Measurements from ENCODE around the gene ARHGEF11. TPM values are rescaled to one million over a fixed set of nuclear protein-coding genes. Genes with fewer than 3 reads are reported as not detected.
A peak's percentile ranks its signal among the peaks of the same experiment; 100 is the strongest.

Gene ARHGEF11
- total and polyA plus RNA-seq, 8 donors = 6.6 to 125 (median 32.7) TPM

GRCh38 chr1:156998840-156999500 lies 46.6 kb downstream of the ARHGEF11 start:
- TF ChIP-seq POLR2AphosphoS5 (IDR thresholded peaks at IDR 0.05) (no peak), EP300 (IDR thresholded peaks at IDR 0.05) (no peak), CTCF (IDR thresholded peaks at IDR 0.05) (no peak), POLR2A (IDR thresholded peaks at IDR 0.05) (no peak)
- WGBS, 5 donors = 69 to 86% (median 73%) methylated on average over 7 of the region's 7 CpGs
- Histone ChIP-seq H3K9me3 (no peaks in the 10 kb centered on the region), H3K27ac (no peak overlapping the region), H3K4me1 (peaks cover 0 to 41% (median 11%) of the 10 kb centered on the region in 4 donors), H3K4me3 (no peak overlapping the region), H3K36me3 (no peaks in the 10 kb centered on the region), H3K27me3 (no peaks in the 10 kb centered on the region)
- intact Hi-C loops (cut with DNase I; ENCODE audit: low total_unique reads) = no loop called here
- no peak for DNase-seq

- intact Hi-C loops (cut with DNase I; ENCODE audit: low total_unique reads) = no loop called here
- WGBS, 5 donors = 91 to 96% (median 94%) methylated on average over 3 of the region's 3 CpGs
- TF ChIP-seq POLR2AphosphoS5 (IDR thresholded peaks at IDR 0.05) (no peak), CTCF (IDR thresholded peaks at IDR 0.05) (no peak)
These were observed 47.2 kb downstream of the ARHGEF11 start for GRCh38 chr1:156998301-156998700.

DNA sequence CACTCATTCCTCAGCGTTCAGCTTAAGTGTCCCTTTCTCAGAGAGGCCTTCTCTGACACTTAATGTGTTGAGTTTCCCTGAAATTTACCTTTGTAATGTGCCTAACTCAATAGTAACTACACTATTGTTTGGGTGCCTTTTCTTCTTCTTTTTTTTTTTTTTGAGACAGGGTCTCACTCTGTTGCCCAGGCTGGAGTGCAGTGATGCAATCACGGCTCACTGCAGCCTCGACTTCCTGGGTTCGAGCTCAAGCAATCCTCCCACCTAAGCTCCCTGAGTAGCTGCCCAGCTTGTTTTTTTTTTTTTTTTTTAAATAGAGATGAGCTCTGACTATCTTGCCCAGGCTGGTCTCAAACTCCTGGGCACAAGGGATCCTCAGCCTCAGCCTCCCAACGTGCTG lies 50.1 kb downstream of the ARHGEF11 start:
- no peak overlapping the region for H3K27ac ChIP-seq
- intact Hi-C loops (cut with DNase I; ENCODE audit: low total_unique reads) = no loop called here

More at GRCh38 chr1:156998301-156998700, 47.2 kb downstream of the ARHGEF11 start:
- Histone ChIP-seq H3K27me3 (no peaks in the 10 kb centered on the region), H3K4me3 (no peak overlapping the region), H3K9me3 (no peaks in the 10 kb centered on the region), H3K4me1 (peaks cover 0 to 45% (median 15%) of the 10 kb centered on the region in 4 donors), H3K36me3 (no peaks in the 10 kb centered on the region), H3K27ac (no peak overlapping the region)
- DNase-seq = no peak

DNA sequence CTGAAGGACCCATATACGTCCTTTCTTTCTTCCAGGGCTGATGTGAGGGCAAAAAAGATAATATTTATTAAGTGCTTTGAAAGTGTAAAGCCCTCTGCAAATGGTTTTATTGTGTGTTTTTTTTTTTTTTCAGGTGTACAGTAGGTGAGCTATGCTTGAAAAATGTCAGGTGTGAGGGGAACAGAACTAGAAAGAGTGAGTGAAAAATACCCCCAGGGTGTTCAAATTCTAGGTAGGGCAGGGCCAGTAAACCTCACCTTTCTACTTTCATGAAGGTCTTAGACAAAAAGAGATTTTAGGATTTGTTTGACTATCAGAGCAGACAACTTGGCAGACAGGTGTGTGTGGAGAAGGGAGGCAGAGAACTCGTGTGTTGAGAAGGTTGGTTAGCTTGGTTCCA lies 51.3 kb downstream of the ARHGEF11 start:
- H3K4me1 ChIP-seq = peaks cover 6 to 44% (median 17%) of the 10 kb centered on the region in 4 donors
- WGBS, 5 donors = 46 to 56% (median 52%) methylated on average over 2 of the region's 2 CpGs
- DNase-seq = no peak

More for the DNA sequence above, 50.1 kb downstream of the ARHGEF11 start:
- Histone ChIP-seq H3K36me3 (no peaks in the 10 kb centered on the region), H3K4me3 (no peak overlapping the region), H3K9me3 (no peaks in the 10 kb centered on the region), H3K27me3 (no peaks in the 10 kb centered on the region), H3K4me1 (peaks cover 6 to 44% (median 17%) of the 10 kb centered on the region in 4 donors)
- WGBS, 5 donors = 82 to 91% (median 86%) methylated on average over 5 of the region's 5 CpGs
- no peak for DNase-seq
- TF ChIP-seq POLR2A (IDR thresholded peaks at IDR 0.05) (no peak), POLR2AphosphoS5 (IDR thresholded peaks at IDR 0.05) (no peak), CTCF (IDR thresholded peaks at IDR 0.05) (no peak), EP300 (IDR thresholded peaks at IDR 0.05) (no peak)

More for the DNA sequence above, 51.3 kb downstream of the ARHGEF11 start:
- Histone ChIP-seq H3K27ac (peak overlapping the region in 3 of 5 donors; percentile 17 to 77 (median 40)), H3K9me3 (no peaks in the 10 kb centered on the region), H3K27me3 (no peaks in the 10 kb centered on the region), H3K36me3 (no peaks in the 10 kb centered on the region), H3K4me3 (no peak overlapping the region)
- intact Hi-C loops (cut with DNase I; ENCODE audit: low total_unique reads) = no loop called here
- TF ChIP-seq POLR2AphosphoS5 (IDR thresholded peaks at IDR 0.05) = no peak
- no peak for TF ChIP-seq POLR2A (IDR thresholded peaks at IDR 0.05)
- no peak for TF ChIP-seq CTCF (IDR thresholded peaks at IDR 0.05)
- no peak for TF ChIP-seq EP300 (IDR thresholded peaks at IDR 0.05)
